Measurements from ENCODE around the gene AUTS2.
A peak's percentile ranks its signal among the peaks of the same experiment; 100 is the strongest.

The AUTS2 gene

DNA sequence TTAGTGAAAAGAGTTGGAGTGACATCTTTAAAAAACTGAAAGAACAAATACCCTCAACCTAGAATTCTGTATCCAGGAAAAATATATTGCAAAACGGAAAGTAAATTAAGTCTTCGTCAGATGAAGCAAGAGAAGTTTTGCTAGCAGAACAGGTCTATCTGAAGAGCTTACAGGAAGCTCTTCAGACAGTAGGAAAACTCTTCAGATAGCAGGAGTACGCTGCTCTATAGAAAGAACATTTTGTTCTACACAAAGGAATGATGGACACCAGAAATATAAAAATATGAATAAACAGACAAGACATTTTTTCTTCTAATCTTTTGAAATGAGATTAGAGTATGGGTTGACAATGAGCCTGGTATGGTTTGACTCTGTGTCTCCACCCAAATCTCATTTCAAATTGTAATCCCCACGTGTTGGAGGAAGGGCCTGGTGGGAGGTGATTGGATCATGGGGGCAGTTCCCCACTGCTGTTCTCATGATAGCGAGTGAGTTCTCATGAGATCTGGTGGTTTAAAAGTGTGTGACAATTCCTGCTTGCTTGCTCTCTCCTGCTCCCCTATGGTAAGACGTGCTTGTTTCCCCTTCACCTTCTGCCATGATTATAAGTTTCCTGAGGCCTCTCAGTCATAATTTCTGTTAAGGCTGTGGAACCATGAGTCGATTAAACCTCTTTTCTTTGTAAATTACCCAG is 567.3 kb downstream of the AUTS2 start:
- H3K4me1 ChIP-seq (ENCODE audit: insufficient read depth, low read length, poor library complexity, severe bottlenecking) = peaks cover 7% of the 10 kb centered on the region
- H3K4me2 ChIP-seq (ENCODE audit: low read depth, low read length, poor library complexity, severe bottlenecking) = no peak overlapping the region
- H3K4me3 ChIP-seq (ENCODE audit: low read length, poor library complexity, severe bottlenecking) = no peak overlapping the region
- H3K9ac ChIP-seq (ENCODE audit: low read depth, low read length, poor library complexity, severe bottlenecking) = no peak overlapping the region
- no peak overlapping the region for H2AFZ ChIP-seq (ENCODE audit: low read length)
- no peak for TF ChIP-seq EZH2phosphoT487 (IDR thresholded peaks at IDR 0.05; ENCODE audit: borderline replicate concordance)
- TF ChIP-seq, protein P1, sequence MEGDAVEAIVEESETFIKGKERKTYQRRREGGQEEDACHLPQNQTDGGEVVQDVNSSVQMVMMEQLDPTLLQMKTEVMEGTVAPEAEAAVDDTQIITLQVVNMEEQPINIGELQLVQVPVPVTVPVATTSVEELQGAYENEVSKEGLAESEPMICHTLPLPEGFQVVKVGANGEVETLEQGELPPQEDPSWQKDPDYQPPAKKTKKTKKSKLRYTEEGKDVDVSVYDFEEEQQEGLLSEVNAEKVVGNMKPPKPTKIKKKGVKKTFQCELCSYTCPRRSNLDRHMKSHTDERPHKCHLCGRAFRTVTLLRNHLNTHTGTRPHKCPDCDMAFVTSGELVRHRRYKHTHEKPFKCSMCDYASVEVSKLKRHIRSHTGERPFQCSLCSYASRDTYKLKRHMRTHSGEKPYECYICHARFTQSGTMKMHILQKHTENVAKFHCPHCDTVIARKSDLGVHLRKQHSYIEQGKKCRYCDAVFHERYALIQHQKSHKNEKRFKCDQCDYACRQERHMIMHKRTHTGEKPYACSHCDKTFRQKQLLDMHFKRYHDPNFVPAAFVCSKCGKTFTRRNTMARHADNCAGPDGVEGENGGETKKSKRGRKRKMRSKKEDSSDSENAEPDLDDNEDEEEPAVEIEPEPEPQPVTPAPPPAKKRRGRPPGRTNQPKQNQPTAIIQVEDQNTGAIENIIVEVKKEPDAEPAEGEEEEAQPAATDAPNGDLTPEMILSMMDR (conservative IDR thresholded peaks at IDR 0.05; ENCODE audit: low read length) = no peak
- no peaks in the 10 kb centered on the region for H4K20me1 ChIP-seq (ENCODE audit: insufficient read depth, low read length, poor library complexity, severe bottlenecking)
- H3K27me3 ChIP-seq (ENCODE audit: insufficient read depth, low read length, poor library complexity, severe bottlenecking) = no peaks in the 10 kb centered on the region
- no peaks in the 10 kb centered on the region for H3F3A ChIP-seq (ENCODE audit: low read depth)
- H3K79me2 ChIP-seq (ENCODE audit: insufficient read depth, low read length) = no peaks in the 10 kb centered on the region
- no peaks in the 10 kb centered on the region for H3K36me3 ChIP-seq (ENCODE audit: insufficient read depth, low read length)
- peaks cover 6% of the 10 kb centered on the region for H3K9me3 ChIP-seq (ENCODE audit: insufficient read depth, low read depth, low read length)
- no peaks in the 10 kb centered on the region for H3K9me2 ChIP-seq (replicated peaks; ENCODE audit: low read depth, low read length)

DNA sequence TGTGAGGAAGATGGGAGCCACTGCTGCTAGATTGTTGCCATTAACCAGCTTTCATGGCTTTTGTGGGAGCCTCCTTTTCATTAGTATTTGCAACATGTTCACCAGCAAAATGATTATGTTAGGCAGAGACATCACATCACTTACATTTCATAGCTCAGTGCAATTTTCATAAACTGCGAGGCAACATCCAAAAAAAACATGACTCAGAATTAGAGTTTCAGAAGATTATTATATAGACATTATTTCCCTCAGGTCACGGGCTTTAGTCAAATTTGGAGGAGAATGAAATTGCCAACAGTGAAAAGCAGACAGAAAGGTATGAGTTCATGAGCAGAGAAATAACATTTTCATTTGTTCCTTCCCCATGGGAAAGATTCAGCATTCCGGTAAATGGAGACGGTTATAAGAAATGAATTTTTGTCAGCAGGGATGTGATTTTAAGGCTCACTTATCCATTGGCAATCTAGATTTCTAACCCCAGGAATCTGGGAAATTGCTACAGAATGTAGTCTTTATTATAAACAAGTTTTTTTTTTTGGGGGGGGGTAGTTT is 573.2 kb downstream of the AUTS2 start:
- Histone ChIP-seq H3K27me3 (ENCODE audit: insufficient read depth, low read length, poor library complexity, severe bottlenecking) (no peaks in the 10 kb centered on the region), H3K4me2 (ENCODE audit: low read depth, low read length, poor library complexity, severe bottlenecking) (no peak overlapping the region), H3K9me2 (replicated peaks; ENCODE audit: low read depth, low read length) (no peaks in the 10 kb centered on the region), H3K36me3 (ENCODE audit: insufficient read depth, low read length) (no peaks in the 10 kb centered on the region), H3K9ac (ENCODE audit: low read depth, low read length, poor library complexity, severe bottlenecking) (no peak overlapping the region), H3K9me3 (ENCODE audit: insufficient read depth, low read depth, low read length) (peaks cover 6% of the 10 kb centered on the region), H3F3A (ENCODE audit: low read depth) (no peaks in the 10 kb centered on the region), H3K4me1 (ENCODE audit: insufficient read depth, low read length, poor library complexity, severe bottlenecking) (no peaks in the 10 kb centered on the region), H3K4me3 (ENCODE audit: low read length, poor library complexity, severe bottlenecking) (no peak overlapping the region), H4K20me1 (ENCODE audit: insufficient read depth, low read length, poor library complexity, severe bottlenecking) (peaks cover under 1% of the 10 kb centered on the region), H2AFZ (ENCODE audit: low read length) (no peak overlapping the region), H3K79me2 (ENCODE audit: insufficient read depth, low read length) (no peaks in the 10 kb centered on the region)
- TF ChIP-seq EZH2phosphoT487 (IDR thresholded peaks at IDR 0.05; ENCODE audit: borderline replicate concordance) = no peak
- TF ChIP-seq, protein P1 (conservative IDR thresholded peaks at IDR 0.05; ENCODE audit: low read length) = no peak

DNA sequence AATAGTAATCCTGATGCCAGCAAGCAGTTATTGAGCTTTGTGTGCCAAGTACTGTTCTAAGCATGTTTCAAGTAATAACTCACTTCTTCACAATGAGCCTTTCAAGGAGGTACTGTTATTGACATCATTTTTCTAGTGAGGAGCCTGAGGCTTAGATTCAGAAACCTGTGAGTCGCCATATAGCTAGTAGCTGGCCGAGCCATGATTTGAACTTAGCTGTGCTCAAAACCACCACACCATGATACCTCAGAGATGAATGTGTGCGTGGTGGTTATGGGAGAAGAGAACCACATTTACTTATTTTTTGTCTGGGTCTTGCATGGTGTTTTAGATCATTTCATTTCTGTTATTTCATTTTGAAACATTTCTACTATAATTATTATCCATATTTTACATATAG is 578.9 kb downstream of the AUTS2 start:
- H4K20me1 ChIP-seq (ENCODE audit: insufficient read depth, low read length, poor library complexity, severe bottlenecking) = peaks cover 12% of the 10 kb centered on the region
- no peaks in the 10 kb centered on the region for H3K27me3 ChIP-seq (ENCODE audit: insufficient read depth, low read length, poor library complexity, severe bottlenecking)
- no peak overlapping the region for H3K9ac ChIP-seq (ENCODE audit: low read depth, low read length, poor library complexity, severe bottlenecking)
- H3K4me3 ChIP-seq (ENCODE audit: low read length, poor library complexity, severe bottlenecking) = no peak overlapping the region
- no peaks in the 10 kb centered on the region for H3K9me2 ChIP-seq (replicated peaks; ENCODE audit: low read depth, low read length)
- H2AFZ ChIP-seq (ENCODE audit: low read length) = no peak overlapping the region
- no peak for TF ChIP-seq EZH2phosphoT487 (IDR thresholded peaks at IDR 0.05; ENCODE audit: borderline replicate concordance)
- TF ChIP-seq, protein P1 (conservative IDR thresholded peaks at IDR 0.05; ENCODE audit: low read length) = no peak
- no peaks in the 10 kb centered on the region for H3K36me3 ChIP-seq (ENCODE audit: insufficient read depth, low read length)
- peak overlapping the region; percentile 27 for H3K4me2 ChIP-seq (ENCODE audit: low read depth, low read length, poor library complexity, severe bottlenecking)
- 0 out of 2 replicates have a peak, but pooled peaks cover 3% of the 10 kb centered on the region for H3F3A ChIP-seq (ENCODE audit: low read depth)
- no peaks in the 10 kb centered on the region for H3K79me2 ChIP-seq (ENCODE audit: insufficient read depth, low read length)
- H3K9me3 ChIP-seq (ENCODE audit: insufficient read depth, low read depth, low read length) = no peaks in the 10 kb centered on the region
- H3K4me1 ChIP-seq (ENCODE audit: insufficient read depth, low read length, poor library complexity, severe bottlenecking) = peaks cover 31% of the 10 kb centered on the region
